ENCODE data around the gene PTGFRN.

PTGFRN gene

DNA sequence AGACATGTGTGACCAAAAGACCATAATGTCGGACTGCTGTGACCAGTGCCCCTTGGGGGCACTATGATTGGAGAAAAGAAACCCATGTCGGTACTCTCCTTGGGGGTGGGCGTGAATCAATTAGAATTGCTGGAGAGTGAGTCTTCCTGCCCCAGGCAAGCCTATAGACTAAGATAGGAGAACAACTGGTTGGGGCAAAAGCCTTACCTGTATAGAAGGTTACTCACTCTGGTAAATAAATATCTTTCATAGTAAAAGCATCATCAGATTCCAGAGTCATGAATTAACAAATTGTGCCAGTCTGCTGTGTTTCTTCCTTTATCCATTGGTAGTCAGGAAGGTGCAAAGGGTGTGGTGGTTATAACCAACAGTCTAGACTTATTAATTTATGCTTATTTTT is 2.9 kb upstream of the PTGFRN start:
- H3K9me3 ChIP-seq (ENCODE audit: severe bottlenecking) = no peaks in the 10 kb centered on the region
- peaks cover 28% of the 10 kb centered on the region for H3K4me1 ChIP-seq (ENCODE audit: insufficient read depth, poor library complexity, severe bottlenecking)
- no peaks in the 10 kb centered on the region for H3K36me3 ChIP-seq (ENCODE audit: low read depth)
- H3K27ac ChIP-seq (ENCODE audit: poor library complexity, severe bottlenecking) = peak overlapping the region; percentile 89
- DNase-seq (ENCODE audit: low spot score) = peak; percentile 80
- H3K4me3 ChIP-seq (ENCODE audit: severe bottlenecking) = no peak overlapping the region
- TF ChIP-seq, protein P1, sequence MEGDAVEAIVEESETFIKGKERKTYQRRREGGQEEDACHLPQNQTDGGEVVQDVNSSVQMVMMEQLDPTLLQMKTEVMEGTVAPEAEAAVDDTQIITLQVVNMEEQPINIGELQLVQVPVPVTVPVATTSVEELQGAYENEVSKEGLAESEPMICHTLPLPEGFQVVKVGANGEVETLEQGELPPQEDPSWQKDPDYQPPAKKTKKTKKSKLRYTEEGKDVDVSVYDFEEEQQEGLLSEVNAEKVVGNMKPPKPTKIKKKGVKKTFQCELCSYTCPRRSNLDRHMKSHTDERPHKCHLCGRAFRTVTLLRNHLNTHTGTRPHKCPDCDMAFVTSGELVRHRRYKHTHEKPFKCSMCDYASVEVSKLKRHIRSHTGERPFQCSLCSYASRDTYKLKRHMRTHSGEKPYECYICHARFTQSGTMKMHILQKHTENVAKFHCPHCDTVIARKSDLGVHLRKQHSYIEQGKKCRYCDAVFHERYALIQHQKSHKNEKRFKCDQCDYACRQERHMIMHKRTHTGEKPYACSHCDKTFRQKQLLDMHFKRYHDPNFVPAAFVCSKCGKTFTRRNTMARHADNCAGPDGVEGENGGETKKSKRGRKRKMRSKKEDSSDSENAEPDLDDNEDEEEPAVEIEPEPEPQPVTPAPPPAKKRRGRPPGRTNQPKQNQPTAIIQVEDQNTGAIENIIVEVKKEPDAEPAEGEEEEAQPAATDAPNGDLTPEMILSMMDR (IDR thresholded peaks at IDR 0.05; ENCODE audit: poor library complexity, severe bottlenecking) = no peak
- no peaks in the 10 kb centered on the region for H3K27me3 ChIP-seq (ENCODE audit: insufficient read depth, poor library complexity, severe bottlenecking)
- ATAC-seq (ENCODE audit: low read depth) = peak; percentile 81

DNA sequence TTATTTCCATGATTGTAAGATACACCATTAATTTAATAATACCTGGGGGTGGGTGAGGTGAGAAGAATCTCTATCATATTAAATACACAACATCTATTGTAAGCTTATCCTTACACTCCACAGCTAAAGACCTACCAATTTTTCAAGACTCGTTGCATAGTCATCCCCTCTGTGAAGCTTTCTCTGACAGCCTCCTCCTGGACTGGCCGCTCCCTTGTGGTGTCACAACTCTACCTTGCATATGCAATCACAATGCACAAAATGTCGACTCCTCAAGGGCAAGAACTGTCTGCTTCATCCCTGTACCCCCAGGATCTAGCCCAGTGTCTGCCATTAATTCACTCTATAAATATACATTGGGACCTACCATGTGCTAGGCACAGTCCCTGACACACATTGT is 2.4 kb upstream of the PTGFRN start:
- H3K4me1 ChIP-seq (ENCODE audit: insufficient read depth, poor library complexity, severe bottlenecking) = peaks cover 34% of the 10 kb centered on the region
- no peaks in the 10 kb centered on the region for H3K36me3 ChIP-seq (ENCODE audit: low read depth)
- TF ChIP-seq, protein P1 (IDR thresholded peaks at IDR 0.05; ENCODE audit: poor library complexity, severe bottlenecking) = no peak
- peak overlapping the region; percentile 89 for H3K27ac ChIP-seq (ENCODE audit: poor library complexity, severe bottlenecking)
- H3K27me3 ChIP-seq (ENCODE audit: insufficient read depth, poor library complexity, severe bottlenecking) = no peaks in the 10 kb centered on the region
- DNase-seq (ENCODE audit: low spot score) (no peak), ATAC-seq (ENCODE audit: low read depth) (peak; percentile 8; the same call in 1 of the 3 replicates)
- no peaks in the 10 kb centered on the region for H3K9me3 ChIP-seq (ENCODE audit: severe bottlenecking)
- H3K4me3 ChIP-seq (ENCODE audit: severe bottlenecking) = no peak overlapping the region

DNA sequence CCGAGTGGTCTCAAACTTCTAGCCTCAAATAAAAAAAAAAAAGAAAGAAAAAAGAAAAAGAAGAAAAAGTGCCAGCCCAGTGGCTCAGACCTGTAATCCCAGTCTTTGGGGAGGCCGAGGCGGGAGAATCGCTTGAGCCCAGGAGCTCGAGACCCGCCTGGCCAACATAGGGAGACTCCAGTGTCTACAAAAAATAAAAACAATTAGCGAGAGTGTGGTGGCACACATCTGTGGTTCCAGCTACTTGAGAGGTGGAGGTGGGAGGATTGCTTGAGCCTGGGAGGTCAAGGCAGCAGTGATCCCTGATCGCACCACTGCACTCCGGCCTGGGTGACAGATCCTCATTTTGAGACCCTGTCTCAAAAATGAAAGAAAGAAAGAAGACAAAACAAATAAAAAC is 1.4 kb upstream of the PTGFRN start:
- Histone ChIP-seq H3K9me3 (ENCODE audit: severe bottlenecking) (no peaks in the 10 kb centered on the region), H3K27ac (ENCODE audit: poor library complexity, severe bottlenecking) (peak overlapping the region; percentile 89), H3K4me1 (ENCODE audit: insufficient read depth, poor library complexity, severe bottlenecking) (peaks cover 43% of the 10 kb centered on the region), H3K36me3 (ENCODE audit: low read depth) (peaks cover 4% of the 10 kb centered on the region; the same call in 1 of the 2 replicates), H3K4me3 (ENCODE audit: severe bottlenecking) (no peak overlapping the region), H3K27me3 (ENCODE audit: insufficient read depth, poor library complexity, severe bottlenecking) (no peaks in the 10 kb centered on the region)
- ATAC-seq (ENCODE audit: low read depth) = no peak
- TF ChIP-seq, protein P1 (IDR thresholded peaks at IDR 0.05; ENCODE audit: poor library complexity, severe bottlenecking) = no peak
- no peak for DNase-seq (ENCODE audit: low spot score)

DNA sequence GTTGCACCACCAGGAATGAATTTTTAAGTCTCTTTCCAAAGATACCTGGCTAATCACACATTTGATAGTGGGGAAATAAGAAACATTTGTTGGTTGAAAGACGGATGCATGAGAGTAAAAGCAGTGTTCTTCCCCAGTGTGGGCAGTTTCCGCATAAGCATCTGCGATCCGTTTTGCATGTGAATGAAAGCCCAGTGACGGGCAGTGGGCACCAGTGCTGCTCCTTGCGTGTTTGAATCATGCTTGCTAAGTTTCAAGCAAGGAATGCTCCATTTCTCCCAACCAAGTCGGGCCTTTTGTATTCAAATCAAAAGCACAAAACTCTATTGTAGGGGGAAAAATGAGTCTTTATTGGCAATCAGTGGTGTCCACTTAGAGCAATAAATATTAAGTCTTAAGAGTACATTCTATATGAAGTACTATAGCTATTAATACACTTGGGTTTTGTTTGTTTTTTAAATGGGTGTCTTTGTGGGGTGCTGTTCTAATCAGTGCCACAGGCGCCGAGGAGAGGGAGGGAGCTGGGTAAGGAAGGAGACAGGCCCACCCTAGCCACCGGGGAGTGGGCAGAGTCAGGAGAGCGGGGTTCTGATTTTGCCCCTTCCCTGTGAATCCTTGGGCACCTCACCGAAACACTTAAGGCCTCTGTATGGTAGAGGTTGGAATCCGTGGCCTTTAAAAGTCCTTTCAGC is 750 bp upstream of the PTGFRN start:
- TF ChIP-seq, protein P1 (IDR thresholded peaks at IDR 0.05; ENCODE audit: poor library complexity, severe bottlenecking) = no peak
- Histone ChIP-seq H3K4me3 (ENCODE audit: severe bottlenecking) (peak overlapping the region; percentile 85), H3K9me3 (ENCODE audit: severe bottlenecking) (no peaks in the 10 kb centered on the region), H3K36me3 (ENCODE audit: low read depth) (peaks cover 4% of the 10 kb centered on the region; the same call in 1 of the 2 replicates), H3K27me3 (ENCODE audit: insufficient read depth, poor library complexity, severe bottlenecking) (no peaks in the 10 kb centered on the region), H3K27ac (ENCODE audit: poor library complexity, severe bottlenecking) (peak overlapping the region; percentile 89), H3K4me1 (ENCODE audit: insufficient read depth, poor library complexity, severe bottlenecking) (peaks cover 45% of the 10 kb centered on the region)
- ATAC-seq (ENCODE audit: low read depth) = no peak
- no peak for DNase-seq (ENCODE audit: low spot score)

All from RWPE2 (cell line).